CD4-positive, alpha-beta T cell treated with Interleukin-12 subunit alpha and Interleukin-12 subunit beta, for 1 hour (primary cell): ENCODE results near the gene SLC6A11.

Source experiments
- DNase-seq: peaks from one replicate; pipeline ENCODE4 v3.0.0-alpha.2; 2020

Gene SLC6A11

DNA sequence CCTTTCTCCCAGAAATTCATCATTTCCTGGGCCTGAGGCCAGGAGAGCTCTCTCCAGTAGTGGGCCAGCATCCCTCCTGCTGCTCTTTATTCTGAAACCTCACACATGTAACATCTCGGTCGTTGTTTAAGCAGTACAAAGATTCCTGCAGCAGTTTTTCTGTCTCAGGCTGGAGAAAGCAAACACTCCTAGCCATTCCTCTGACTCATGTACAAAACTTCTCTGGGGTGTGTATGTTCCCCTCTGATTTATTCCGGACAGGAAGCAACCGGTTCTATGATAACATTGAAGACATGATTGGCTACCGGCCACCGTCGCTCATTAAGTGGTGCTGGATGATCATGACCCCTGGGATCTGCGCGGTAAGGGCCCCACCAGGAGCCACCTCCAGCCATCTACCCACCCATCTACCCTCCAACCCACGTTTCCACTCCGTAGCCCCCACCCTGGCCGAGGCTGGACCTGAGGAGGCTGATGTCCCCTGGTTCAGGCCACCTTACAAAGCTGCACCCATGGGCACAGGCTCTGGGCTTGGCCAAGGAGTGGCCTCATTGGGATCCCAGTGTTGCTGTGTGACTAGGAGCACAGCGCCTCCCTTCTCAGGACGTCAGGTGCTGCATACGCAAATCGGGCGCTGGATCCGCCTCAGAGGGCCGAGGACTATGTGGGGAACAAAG, 117.9 kb downstream of the SLC6A11 start:
- no peak for DNase-seq

GRCh38 chr3:10935028-10935427, 119.0 kb downstream of the SLC6A11 start:
- no peak for DNase-seq

- no peak for DNase-seq
Measured at GRCh38 chr3:10935846-10936631, 120.0 kb downstream of the SLC6A11 start.

DNA sequence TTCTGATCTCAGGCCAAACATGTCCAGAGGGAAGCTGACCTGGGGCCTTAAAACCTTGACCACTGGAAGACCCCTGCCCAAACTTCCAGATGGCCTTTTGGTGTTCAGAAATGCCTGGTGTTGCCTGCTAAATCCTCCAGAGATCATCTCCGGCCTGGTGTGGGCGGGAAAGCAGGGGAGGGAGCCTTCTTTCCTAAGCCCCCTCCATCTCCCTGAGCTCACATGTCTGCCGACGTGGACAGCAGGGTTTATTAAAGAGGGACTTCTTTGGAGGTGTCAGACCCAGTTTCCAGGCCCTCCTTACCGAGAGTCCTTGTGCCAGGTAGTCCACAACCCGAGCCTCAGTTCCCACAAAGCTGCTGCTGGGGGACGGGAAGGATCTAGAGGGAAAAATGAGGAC, 120.7 kb downstream of the SLC6A11 start:
- DNase-seq = no peak

GRCh38 chr3:10937141-10937825, 121.3 kb downstream of the SLC6A11 start:
- DNase-seq = no peak

DNA sequence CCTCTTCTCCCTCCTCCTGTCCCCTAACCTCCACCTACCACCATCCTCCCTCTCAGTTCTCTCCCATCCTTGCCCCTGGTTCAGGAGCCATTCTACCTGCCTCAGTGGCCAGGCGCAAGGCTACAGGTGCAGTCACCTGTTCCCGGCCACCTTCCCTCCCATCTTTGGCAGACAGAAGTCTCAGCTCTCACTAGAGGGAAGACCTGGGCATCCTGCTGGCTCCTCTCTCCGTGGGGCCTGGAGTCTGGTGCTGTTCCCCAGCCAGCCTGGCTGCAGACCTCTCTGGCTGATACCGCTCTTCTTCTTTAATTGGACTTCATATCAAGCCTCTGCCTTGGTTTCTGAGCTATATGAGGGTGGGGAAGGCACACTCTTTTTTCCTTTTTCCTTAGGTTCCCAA, 123.5 kb downstream of the SLC6A11 start:
- DNase-seq = no peak

GRCh38 chr3:10940106-10940505, 124.1 kb downstream of the SLC6A11 start:
- no peak for DNase-seq

GRCh38 chr3:10941972-10942371, 125.9 kb downstream of the SLC6A11 start:
- peak; percentile 5 for DNase-seq

DNA sequence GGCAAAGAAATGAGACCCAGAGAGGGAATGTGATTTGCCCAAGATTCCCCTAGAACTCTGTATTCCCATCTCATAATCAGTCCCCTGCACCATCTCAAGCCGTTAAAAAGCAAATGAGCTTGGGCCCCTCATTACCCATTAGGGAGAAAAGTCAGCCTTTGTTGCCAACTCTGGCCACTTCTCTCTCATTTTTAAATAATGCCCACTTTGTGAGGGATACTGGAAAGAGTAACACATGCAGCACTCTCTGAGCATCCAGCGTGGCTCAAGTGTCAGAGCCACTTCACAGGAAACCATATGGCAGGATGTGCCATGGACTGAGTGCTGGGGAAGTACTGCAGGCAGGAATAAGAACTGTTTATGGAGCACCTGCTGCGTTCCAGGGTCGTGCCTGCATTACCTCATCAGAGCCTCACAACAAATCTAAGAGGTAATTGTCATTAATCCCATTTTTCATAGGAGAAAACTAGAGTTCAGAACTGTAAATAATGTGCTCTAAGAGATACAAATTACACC, 126.7 kb downstream of the SLC6A11 start:
- DNase-seq = no peak

GRCh38 chr3:10944866-10945265, 128.8 kb downstream of the SLC6A11 start:
- DNase-seq = no peak

- peak; percentile 28 for DNase-seq
Measured at GRCh38 chr3:10945683-10946287, 129.8 kb downstream of the SLC6A11 start.

DNA sequence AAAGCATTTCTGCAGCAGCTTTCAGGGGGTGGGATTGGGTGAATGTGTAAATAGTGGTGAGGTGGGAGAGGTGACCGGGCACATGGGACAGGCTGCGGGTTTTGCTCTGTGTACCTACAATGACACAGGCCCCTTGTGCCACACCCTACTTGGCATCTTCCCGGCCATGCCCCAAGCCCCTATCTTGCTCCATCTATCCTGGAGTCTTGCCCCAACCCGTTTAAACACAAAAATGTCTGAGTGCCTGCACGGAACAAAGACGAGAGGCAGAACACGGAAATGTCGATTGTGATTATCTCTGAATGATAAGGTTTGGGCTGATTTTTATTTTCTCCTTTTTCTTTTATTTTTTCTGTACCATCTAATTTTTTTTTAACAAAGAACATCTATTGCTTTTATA, 130.5 kb downstream of the SLC6A11 start:
- DNase-seq = no peak

- no peak for DNase-seq
Measured at GRCh38 chr3:10948326-10948725, 132.3 kb downstream of the SLC6A11 start.

DNA sequence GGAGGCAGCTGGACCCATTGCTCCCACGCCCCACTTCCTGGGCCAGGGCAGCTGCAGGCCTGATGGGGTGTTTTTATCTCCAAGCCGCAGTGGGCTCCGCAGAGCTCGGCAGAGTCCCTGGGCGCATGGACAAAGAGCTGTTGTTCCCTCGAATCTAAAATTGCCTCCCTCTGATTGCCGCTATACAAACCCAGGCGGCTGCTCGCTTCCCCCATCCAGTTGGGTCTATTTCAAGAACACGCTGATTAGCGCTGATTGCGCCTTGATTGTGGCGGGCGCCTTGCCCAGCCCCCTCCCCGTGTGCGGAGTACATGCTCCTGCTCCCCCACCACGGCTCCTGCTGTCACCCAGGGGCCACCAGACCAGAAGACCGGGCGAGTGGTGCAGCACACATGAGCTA, 133.2 kb downstream of the SLC6A11 start:
- DNase-seq = no peak

DNA sequence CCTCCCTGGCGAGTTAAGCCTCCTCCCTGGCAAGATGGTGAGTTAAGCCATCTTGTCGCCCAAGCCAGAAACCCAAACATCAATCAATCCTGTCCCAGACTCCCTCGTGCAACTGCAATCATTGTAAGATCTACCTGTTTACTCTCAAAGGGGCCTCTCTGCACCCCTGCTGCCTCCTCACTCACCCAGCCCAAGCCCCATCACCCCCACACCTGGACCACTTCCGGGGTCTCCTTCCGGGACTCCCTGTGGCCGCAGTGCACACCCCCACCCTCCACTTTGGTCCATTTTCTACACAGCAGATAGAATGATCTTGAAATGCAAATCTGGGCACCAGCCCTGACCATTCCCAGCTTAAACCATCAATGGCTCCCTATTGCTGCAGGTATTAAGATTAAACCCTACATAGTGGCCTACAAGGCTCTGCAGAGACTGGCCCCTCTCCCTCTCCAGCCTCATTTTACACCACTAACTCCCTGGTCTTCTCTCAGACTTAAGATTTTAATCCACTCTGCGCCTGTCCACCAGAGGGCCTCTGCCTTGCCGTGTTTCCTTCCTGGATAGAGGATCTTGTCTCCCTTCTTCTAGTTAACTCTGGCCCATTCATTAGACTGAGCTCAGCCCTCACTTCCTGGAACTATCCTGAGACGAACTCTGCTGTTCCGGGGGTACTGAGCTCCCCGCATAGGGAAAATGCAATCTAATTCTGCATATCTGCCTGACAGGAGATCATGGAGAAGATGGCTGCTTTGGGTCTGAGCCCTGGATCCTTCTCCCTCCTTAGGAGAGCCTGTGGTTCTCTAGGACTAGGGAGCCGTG, 134.7 kb downstream of the SLC6A11 start:
- no peak for DNase-seq

GRCh38 chr3:10951295-10951926, 135.4 kb downstream of the SLC6A11 start:
- no peak for DNase-seq

GRCh38 chr3:10952525-10952924, 136.5 kb downstream of the SLC6A11 start:
- no peak for DNase-seq

DNA sequence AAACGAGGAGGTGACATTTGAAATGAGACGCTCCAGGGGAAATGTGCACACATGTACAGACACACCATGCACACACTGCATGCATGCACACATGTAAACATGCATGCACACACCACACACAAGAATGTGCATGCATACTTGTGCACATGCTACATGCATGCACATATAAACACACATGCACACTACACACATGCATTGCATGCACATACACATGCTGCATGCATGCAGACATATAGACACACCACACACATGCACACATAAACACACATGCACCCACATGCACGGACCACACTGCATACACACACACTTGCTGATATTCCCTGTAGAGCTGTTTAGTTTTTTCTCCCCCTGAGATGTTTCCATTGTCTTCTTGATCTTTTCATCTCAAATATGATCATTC, 138.7 kb downstream of the SLC6A11 start:
- no peak for DNase-seq

DNA sequence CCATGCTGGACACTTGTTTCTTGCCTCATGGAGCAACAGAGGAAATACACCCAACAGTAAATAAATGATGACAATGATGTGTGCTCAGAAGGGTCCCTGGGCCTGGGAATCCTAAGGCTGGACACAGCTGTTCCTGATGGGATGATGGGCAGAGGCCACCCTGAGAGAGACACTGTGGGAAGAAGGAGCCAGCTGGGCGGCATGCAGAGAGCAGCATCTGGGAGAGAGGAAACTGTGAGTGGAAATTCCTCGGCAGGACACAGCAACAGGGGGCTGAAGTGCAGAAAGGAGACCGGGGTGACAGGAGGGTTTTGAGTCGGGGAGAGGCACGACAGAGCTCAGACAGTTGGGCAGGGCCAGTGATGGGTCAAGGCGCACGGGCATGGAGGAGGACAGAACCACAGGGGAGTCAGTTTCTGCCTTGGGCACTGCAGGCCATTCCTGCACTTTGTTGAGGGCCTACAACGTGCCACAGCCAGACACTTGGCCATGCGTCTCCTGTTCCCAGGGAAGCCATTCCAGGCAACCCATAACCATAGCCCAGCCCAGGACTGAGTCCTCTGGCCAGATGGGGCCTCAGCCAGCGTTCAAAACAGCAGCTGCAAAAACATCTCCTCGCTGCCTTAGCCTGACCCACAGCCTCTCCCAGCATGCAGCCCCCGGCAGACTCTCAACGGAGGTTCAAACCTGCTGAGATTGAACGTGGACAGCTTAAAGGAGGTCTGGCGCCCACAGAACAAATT, 139.9 kb downstream of the SLC6A11 start:
- DNase-seq = no peak

DNA sequence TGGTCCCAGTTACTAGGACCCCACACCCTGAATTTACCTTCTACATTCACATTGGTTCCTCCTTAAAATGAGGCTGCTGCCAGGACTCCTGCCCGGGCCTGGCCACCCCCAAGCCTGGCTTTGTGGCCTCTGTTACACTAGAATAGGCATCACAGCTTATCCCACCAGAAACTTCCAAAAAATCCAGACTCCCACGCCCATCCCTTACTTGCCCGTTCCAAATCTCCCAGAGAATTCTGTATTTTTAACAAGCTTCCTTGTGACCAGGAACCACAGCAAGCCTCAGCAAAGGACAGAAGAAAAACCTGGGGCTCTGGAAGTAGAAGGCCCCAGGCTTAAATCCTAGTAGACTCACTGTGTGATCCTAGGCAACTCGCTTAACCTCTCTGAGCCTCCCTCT, 140.5 kb downstream of the SLC6A11 start:
- no peak for DNase-seq

DNA sequence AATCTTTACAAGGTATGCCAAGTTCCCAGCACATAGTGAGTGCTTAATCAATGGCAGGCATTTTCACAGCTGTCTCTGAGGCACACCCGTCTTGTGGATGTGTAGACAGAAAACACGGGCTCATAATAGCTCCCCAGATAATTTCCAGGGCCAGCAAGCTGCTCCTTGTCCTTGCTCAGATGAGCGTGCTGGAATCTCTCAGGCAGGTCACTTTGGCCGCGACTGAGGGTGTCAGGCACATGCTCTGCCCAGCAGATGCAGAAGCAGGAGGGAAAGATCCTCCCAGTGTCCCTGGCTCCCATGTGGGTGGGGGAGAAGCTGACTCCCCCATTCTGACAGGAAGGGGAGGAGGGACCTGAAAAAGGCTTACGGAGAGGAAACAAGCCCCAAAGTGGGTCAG, 141.0 kb downstream of the SLC6A11 start:
- DNase-seq = no peak
